GM12878 (cell line): Measurements from ENCODE around the gene RASSF8. TPM values are rescaled to one million over a fixed set of nuclear protein-coding genes. Genes with fewer than 3 reads are reported as not detected.

Experiments used
- ATAC-seq: fragments of 200-7000 bp; cut with Tn5 transposase; 3 replicates; pipeline ENCODE4 v1.9.1; 2020; ENCODE audit warnings: mild to moderate bottlenecking, moderate library complexity
- BruUV-seq: library from RNA; stranded (reverse); fragments of 400-500 nt; replicated peaks from 2 replicates; lab custom pipeline; 2021; lab: Mats Ljungman, UMichigan
- CTCF ChIA-PET: fragments of 300-600 bp; sonication (Branson Sonifier 250); formaldehyde crosslinking; extraction: SDS; loops from one replicate; lab custom pipeline; 2021; ENCODE audit warnings: inconsistent platforms; lab: Yijun Ruan, JAX
- POLR2A ChIA-PET: fragments of 350-600 bp; formaldehyde crosslinking; extraction: SDS; loops from one replicate; lab custom pipeline; 2021; ENCODE audit warnings: inconsistent platforms; lab: Charles Lee
- RAD21 ChIA-PET: fragments of 300-600 bp; sonication (Branson Sonifier 250); formaldehyde crosslinking; loops from one replicate; lab custom pipeline; 2023; ENCODE audit warnings: antibody characterized with exemption; ENCODE audit not compliant: unreplicated experiment; lab: Charles Lee
- SMC1A ChIA-PET: fragments of 300-600 bp; sonication (Branson Sonifier 250); formaldehyde crosslinking; loops from one replicate; lab custom pipeline; 2023; ENCODE audit not compliant: unreplicated experiment, uncharacterized antibody; lab: Charles Lee
- DNase-seq: peaks from one replicate; pipeline ENCODE4 v3.0.0-alpha.2; 2011; ENCODE audit warnings: low read depth, low spot score
- FAIRE-seq: peaks from 3 replicates; lab custom pipeline; 2011; peaks lifted over from hg19 to GRCh38; lab: Jason Lieb, UNC
- H2AFZ ChIP-seq: 2 replicates; pipeline ENCODE4 v1.6.0; 2011; ENCODE audit warnings: low read depth, low read length, control low read depth; ENCODE audit not compliant: control insufficient read depth
- H3K27ac ChIP-seq: 2 replicates; pipeline ENCODE4 v1.5.1; 2011; ENCODE audit warnings: control low read depth; ENCODE audit not compliant: control insufficient read depth, insufficient read depth
- H3K27me3 ChIP-seq, 2 experiments: replicated peaks in 1 of 2; 2 replicates each; pipeline versions ENCODE4 v1.6.0 to v1.6.1; 2011; ENCODE audit warnings: low read length in 1 of 2; ENCODE audit not compliant: control insufficient read depth in 2 of 2, insufficient read depth in 2 of 2
- H3K36me3 ChIP-seq, 2 experiments: 2 replicates each; pipeline ENCODE4 v1.5.1; 2011; ENCODE audit warnings: low read length in 1 of 2; ENCODE audit not compliant: control insufficient read depth in 2 of 2, insufficient read depth in 2 of 2
- H3K4me1 ChIP-seq: 2 replicates; pipeline ENCODE4 v1.6.1; 2011; ENCODE audit warnings: mild to moderate bottlenecking, low read length, moderate library complexity, mixed read lengths; ENCODE audit not compliant: control insufficient read depth, insufficient read depth
- H3K4me2 ChIP-seq: 2 replicates; pipeline ENCODE4 v1.6.0; 2011; ENCODE audit warnings: control low read depth; ENCODE audit not compliant: control insufficient read depth, insufficient read depth
- H3K4me3 ChIP-seq: fragments of 200-600 bp; sonication (generic); 2 replicates; pipeline ENCODE4 v1.5.1; 2016
- H3K79me2 ChIP-seq: 2 replicates; pipeline ENCODE4 v1.6.0; 2011; ENCODE audit warnings: low read length; ENCODE audit not compliant: control insufficient read depth, insufficient read depth
- H3K9ac ChIP-seq: 2 replicates; pipeline ENCODE4 v1.8.0; 2011; ENCODE audit warnings: low read length, control low read depth, mixed read lengths; ENCODE audit not compliant: control insufficient read depth, insufficient read depth
- H3K9me3 ChIP-seq: replicated peaks from 3 replicates; pipeline ENCODE4 v1.5.1; 2011; ENCODE audit warnings: mild to moderate bottlenecking, low read length; ENCODE audit not compliant: control insufficient read depth, insufficient read depth
- H4K20me1 ChIP-seq: 2 replicates; pipeline ENCODE4 v1.6.0; 2011; ENCODE audit not compliant: control insufficient read depth, insufficient read depth
- CBFB ChIP-seq: IDR thresholded peaks from 2 replicates; pipeline ENCODE4 v1.6.1; 2016; ENCODE audit warnings: antibody characterized with exemption, low read depth
- CBX5 ChIP-seq: sonication (generic); IDR thresholded peaks from 2 replicates; pipeline ENCODE4 v1.6.1; 2016; ENCODE audit warnings: low read depth, moderate library complexity, mild to moderate bottlenecking, inconsistent platforms
- CTCF ChIP-seq, 3 experiments: IDR thresholded peaks in 2 of 3; conservative IDR thresholded peaks in 1 of 3; 2 replicates each; pipeline ENCODE4 v1.5.1; 2011; ENCODE audit warnings: low read depth in 3 of 3, low read length in 3 of 3, mild to moderate bottlenecking in 3 of 3, control low read depth in 2 of 3, moderate library complexity in 2 of 3, inconsistent platforms in 1 of 3, mixed read lengths in 1 of 3; ENCODE audit not compliant: control insufficient read depth in 2 of 3, insufficient read depth in 1 of 3; ENCODE audit errors: extremely low read depth in 1 of 3
- DPF2 ChIP-seq: fragments of 450-650 bp; IDR thresholded peaks from 2 replicates; pipeline ENCODE4 v1.6.1; 2017; ENCODE audit warnings: mild to moderate bottlenecking
- FOXM1 ChIP-seq: IDR thresholded peaks from 2 replicates; pipeline ENCODE4 v1.6.1; 2012; ENCODE audit warnings: low read depth, mild to moderate bottlenecking, inconsistent platforms, low read length, moderate library complexity
- MTA2 ChIP-seq: fragments of 450-650 bp; IDR thresholded peaks from 2 replicates; pipeline ENCODE4 v1.6.1; 2016; ENCODE audit warnings: low read depth, mild to moderate bottlenecking, moderate library complexity
- PAX5 ChIP-seq: IDR thresholded peaks from 2 replicates; pipeline ENCODE4 v1.6.1; 2011; ENCODE audit warnings: low read depth, low read length, borderline replicate concordance
- SMARCA5 ChIP-seq: fragments of 450-650 bp; IDR thresholded peaks from 2 replicates; pipeline ENCODE4 v1.6.1; 2017; ENCODE audit warnings: mild to moderate bottlenecking
- ZBTB4 ChIP-seq: fragments of 450-650 bp; formaldehyde crosslinking; IDR thresholded peaks from 2 replicates; pipeline ENCODE4 v1.4.0; 2022; ENCODE audit warnings: mild to moderate bottlenecking, moderate library complexity
- WGBS: methylation state at CpG from one replicate; pipeline ENCODE4 v1.1.6; 2016; ENCODE audit warnings: low lambda C conversion rate; ENCODE audit not compliant: insufficient replicate concordance, insufficient coverage; ENCODE audit errors: missing lambda C conversion rate; 5-methylcytosine and 5-hydroxymethylcytosine counted together
- in situ Hi-C: fragments of 300-500 bp; cut with MboI; formaldehyde crosslinking; loops from 9 replicates; pipeline ENCODE4 v1.14.3; 2018; ENCODE audit warnings: mixed read lengths
- intact Hi-C: fragments of 100-400 bp; cut with micrococcal nuclease; formaldehyde crosslinking; loops from one replicate; pipeline ENCODE4 v1.14.2; 2022; ENCODE audit not compliant: unreplicated experiment
- polyA plus RNA-seq, 11 experiments: library from polyadenylated mRNA; depleted of rRNA in 4 of 11; unstranded in 6 of 11; stranded (reverse) in 5 of 11; fragments of >200 nt; fragmentation: Nextera tagmentation in 4 of 11; fragmentation: Illumina TruSeq in 1 of 11; extraction: Ambion mirVana in 4 of 11; extraction: Trizol in 1 of 11; gene quantifications; 1 replicate in 1 of 11; 2 replicates in 10 of 11; pipeline versions ENCODE4 v1.2.1 to v1.2.3, GENCODE V29; 2011 to 2016; ENCODE audit warnings: inconsistent platforms in 2 of 11, missing spikeins in 2 of 11, low read depth in 1 of 11
- total RNA-seq, 4 experiments: library from RNA; depleted of rRNA in 3 of 4; stranded (reverse); fragments of >200 nt in 3 of 4; fragmentation: Illumina TruSeq in 1 of 4; extraction: Trizol in 1 of 4; gene quantifications; 2 replicates each; pipeline versions ENCODE4 v1.2.1 to v1.2.3, GENCODE V29; 2013 to 2021
- TF ChIP-seq, protein P1 (sequence below): fragments of 450-650 bp; IDR thresholded peaks from 2 replicates; pipeline ENCODE4 v1.6.1; 2018; ENCODE audit warnings: mild to moderate bottlenecking, low read depth, moderate library complexity; ENCODE audit not compliant: partially characterized antibody
- TF ChIP-seq, protein P2 (sequence below): fragments of 150-350 bp; IDR thresholded peaks from 2 replicates; pipeline ENCODE4 v1.6.1; 2014; ENCODE audit warnings: mild to moderate bottlenecking, low read depth, low read length

RASSF8 gene
- total and polyA plus RNA-seq, 10 of the 15 experiments (the other 5 are each of a cell fraction or from before 2014, with no cell fraction given): 0.06 to 0.18 (median 0.08) TPM; not detected in 6

- TF ChIP-seq FOXM1: no peak
- TF ChIP-seq DPF2: no peak
These were observed 17.8 kb downstream of the RASSF8 start (continued) for GRCh38 chr12:25976289-25976688.

DNA sequence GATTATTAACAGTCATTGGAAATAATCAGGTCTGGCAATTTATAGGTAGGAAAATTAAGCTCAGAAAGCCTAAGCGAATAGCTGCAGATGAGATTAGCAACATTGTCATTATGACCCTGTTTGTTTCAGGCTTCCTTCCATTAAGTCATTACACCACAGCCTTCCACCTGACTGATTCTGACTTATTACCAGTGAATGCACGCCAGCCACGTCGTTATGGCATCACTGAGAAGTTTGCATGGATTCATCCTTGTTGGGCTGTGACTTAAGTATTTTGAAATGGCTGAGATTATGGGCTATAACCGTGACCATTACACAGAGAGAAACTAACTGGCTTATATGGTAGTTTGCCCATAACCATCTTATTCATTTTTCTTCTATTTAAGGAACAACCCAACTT, 18.6 kb downstream of the RASSF8 start:
- RAD21 ChIA-PET: no interaction called here
- no peaks in the 10 kb centered on the region for H3K36me3 ChIP-seq
- no peaks in the 10 kb centered on the region for H3K9me3 ChIP-seq
- no TSS peak for BruUV-seq
- no peaks in the 10 kb centered on the region for H3K79me2 ChIP-seq
- no peak for FAIRE-seq
- no peak overlapping the region for H2AFZ ChIP-seq
- H3K27ac ChIP-seq: no peak overlapping the region
- no peak overlapping the region for H3K4me2 ChIP-seq
- H3K9ac ChIP-seq: no peak overlapping the region
- no peaks in the 10 kb centered on the region for H3K4me1 ChIP-seq
- WGBS: 32% methylated on average over 5 of the region's 5 CpGs
- H3K27me3 ChIP-seq: peaks cover 0 to 2% of the 10 kb centered on the region in 2 experiments; a peak in 1 of 4 replicates
- POLR2A ChIA-PET: no interaction called here
- CTCF ChIA-PET: no interaction called here
- in situ Hi-C loops (no loop called here), intact Hi-C loops (no loop called here)
- SMC1A ChIA-PET: no interaction called here
- no peak for ATAC-seq
- TF ChIP-seq, protein P1, sequence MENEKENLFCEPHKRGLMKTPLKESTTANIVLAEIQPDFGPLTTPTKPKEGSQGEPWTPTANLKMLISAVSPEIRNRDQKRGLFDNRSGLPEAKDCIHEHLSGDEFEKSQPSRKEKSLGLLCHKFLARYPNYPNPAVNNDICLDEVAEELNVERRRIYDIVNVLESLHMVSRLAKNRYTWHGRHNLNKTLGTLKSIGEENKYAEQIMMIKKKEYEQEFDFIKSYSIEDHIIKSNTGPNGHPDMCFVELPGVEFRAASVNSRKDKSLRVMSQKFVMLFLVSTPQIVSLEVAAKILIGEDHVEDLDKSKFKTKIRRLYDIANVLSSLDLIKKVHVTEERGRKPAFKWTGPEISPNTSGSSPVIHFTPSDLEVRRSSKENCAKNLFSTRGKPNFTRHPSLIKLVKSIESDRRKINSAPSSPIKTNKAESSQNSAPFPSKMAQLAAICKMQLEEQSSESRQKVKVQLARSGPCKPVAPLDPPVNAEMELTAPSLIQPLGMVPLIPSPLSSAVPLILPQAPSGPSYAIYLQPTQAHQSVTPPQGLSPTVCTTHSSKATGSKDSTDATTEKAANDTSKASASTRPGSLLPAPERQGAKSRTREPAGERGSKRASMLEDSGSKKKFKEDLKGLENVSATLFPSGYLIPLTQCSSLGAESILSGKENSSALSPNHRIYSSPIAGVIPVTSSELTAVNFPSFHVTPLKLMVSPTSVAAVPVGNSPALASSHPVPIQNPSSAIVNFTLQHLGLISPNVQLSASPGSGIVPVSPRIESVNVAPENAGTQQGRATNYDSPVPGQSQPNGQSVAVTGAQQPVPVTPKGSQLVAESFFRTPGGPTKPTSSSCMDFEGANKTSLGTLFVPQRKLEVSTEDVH: no peak
- TF ChIP-seq PAX5: no peak
- TF ChIP-seq CTCF (IDR thresholded peaks at IDR 0.05 in 2 of 3, conservative IDR thresholded peaks at IDR 0.05 in 1 of 3; ENCODE audit: control insufficient read depth in 2 of 3, extremely low read depth in 1 of 3, insufficient read depth in 1 of 3, low read depth in 3 of 3, low read length in 3 of 3): no peak
- no peak for TF ChIP-seq SMARCA5
- no peak for TF ChIP-seq MTA2
- TF ChIP-seq FOXM1: no peak
- TF ChIP-seq CBFB: no peak
- TF ChIP-seq, protein P2, sequence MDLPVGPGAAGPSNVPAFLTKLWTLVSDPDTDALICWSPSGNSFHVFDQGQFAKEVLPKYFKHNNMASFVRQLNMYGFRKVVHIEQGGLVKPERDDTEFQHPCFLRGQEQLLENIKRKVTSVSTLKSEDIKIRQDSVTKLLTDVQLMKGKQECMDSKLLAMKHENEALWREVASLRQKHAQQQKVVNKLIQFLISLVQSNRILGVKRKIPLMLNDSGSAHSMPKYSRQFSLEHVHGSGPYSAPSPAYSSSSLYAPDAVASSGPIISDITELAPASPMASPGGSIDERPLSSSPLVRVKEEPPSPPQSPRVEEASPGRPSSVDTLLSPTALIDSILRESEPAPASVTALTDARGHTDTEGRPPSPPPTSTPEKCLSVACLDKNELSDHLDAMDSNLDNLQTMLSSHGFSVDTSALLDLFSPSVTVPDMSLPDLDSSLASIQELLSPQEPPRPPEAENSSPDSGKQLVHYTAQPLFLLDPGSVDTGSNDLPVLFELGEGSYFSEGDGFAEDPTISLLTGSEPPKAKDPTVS: no peak
- no peak for TF ChIP-seq ZBTB4 (CRISPR knock-in tag)
- no peak for TF ChIP-seq CBX5
- TF ChIP-seq, all 136 proteins: peak for 0
- H4K20me1 ChIP-seq: no peaks in the 10 kb centered on the region
- no peak for DNase-seq
- H3K4me3 ChIP-seq: no peak overlapping the region
